ENCODE results near the gene DDX31.

Gene DDX31

DNA sequence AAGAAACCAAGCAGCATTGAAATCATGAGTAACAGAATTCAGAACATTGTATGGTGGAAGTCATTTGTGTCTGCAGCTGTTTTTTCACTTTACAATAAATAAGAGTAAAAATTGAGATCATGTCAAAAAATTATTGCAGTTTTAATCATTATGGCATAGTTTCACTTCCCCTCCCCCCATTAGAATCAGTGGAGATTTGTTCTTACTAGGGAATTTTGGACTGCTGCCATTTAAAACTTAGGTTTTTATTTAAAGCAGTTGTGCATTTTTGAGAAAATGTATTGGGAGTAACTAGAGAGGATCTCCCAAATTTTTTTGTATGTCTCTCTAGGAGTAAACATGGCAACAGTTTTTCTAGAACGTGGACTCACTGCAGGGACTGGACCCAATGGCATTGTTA is 20.9 kb upstream of the DDX31 start:
- no peak overlapping the region for H3K27ac ChIP-seq
- TF ChIP-seq, protein P1, sequence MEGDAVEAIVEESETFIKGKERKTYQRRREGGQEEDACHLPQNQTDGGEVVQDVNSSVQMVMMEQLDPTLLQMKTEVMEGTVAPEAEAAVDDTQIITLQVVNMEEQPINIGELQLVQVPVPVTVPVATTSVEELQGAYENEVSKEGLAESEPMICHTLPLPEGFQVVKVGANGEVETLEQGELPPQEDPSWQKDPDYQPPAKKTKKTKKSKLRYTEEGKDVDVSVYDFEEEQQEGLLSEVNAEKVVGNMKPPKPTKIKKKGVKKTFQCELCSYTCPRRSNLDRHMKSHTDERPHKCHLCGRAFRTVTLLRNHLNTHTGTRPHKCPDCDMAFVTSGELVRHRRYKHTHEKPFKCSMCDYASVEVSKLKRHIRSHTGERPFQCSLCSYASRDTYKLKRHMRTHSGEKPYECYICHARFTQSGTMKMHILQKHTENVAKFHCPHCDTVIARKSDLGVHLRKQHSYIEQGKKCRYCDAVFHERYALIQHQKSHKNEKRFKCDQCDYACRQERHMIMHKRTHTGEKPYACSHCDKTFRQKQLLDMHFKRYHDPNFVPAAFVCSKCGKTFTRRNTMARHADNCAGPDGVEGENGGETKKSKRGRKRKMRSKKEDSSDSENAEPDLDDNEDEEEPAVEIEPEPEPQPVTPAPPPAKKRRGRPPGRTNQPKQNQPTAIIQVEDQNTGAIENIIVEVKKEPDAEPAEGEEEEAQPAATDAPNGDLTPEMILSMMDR (conservative IDR thresholded peaks at IDR 0.05): no peak
- TF ChIP-seq ZFX (IDR thresholded peaks at IDR 0.05): no peak

DNA sequence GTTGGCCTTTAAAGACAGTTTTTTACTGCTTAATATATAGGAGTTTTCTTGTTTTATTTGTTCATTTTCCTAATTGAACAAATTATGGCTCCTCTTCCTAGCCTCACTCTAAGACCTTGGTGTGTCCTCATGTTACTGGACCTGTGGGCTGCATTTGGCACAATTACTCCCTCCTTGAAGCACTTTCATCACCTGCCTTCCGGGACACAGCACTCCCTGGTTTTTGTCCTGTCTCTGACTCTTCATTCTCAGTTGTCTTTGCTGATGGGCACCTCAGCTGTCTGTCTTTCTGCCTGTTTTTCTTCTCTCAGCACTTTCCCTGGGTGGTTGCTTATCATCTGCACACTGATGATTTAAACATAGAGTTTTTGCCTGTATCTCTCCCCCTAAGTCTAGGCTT is 14.1 kb upstream of the DDX31 start:
- H3K27ac ChIP-seq: no peak overlapping the region
- no peak for TF ChIP-seq ZFX (IDR thresholded peaks at IDR 0.05)
- TF ChIP-seq, protein P1 (conservative IDR thresholded peaks at IDR 0.05): no peak

DNA sequence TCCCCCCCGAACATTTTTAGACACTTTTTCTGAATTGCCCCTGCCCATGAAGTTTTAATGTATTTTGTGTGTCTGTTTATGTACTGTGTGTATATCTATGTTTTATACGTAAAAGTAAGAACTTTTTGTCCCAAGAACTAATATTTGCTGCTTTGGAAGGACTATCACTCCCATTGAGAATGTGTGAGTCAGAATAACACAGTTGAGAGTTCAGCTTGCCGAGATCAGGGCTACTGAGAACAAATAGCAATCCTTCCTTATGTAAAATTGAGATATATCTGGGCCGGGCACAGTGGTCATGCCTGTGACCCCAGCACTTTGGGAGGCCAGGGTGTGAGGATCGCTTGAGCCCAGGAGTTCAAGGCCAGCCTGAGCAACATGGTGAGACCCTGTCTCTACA is 11.8 kb upstream of the DDX31 start:
- TF ChIP-seq, protein P1 (conservative IDR thresholded peaks at IDR 0.05): no peak
- TF ChIP-seq ZFX (IDR thresholded peaks at IDR 0.05): no peak
- H3K27ac ChIP-seq: no peak overlapping the region

DNA sequence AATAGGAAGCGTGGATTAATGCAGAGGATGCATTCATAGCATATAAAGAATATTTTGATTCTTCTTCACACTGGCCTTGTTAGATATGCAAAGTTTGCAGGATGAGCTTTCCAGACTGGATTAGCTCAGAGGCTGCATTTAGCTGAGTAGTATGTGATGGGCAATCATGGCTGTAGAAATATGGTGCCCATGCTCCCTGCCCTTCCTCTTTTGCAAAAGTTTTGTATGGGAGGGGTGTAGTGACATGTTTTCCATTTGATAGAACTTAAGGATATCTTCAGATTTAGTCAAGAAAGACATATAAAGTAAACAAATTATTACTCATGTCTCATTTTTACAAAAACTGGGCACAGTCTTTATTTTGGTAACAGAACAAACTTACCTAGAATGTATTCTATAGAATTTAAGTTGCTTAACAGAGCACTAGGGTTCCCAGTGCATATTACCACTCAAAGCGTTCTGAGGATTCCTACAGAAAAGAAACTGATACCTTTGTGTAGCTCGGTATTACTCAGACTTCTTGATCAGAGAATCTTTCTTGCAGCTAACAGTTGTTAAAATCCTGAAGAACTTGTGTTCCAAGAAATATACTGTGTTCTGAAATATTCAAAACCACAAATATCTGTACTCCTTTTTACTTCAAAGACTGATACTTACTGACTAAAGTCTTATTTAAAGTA is 10.3 kb upstream of the DDX31 start:
- TF ChIP-seq ZFX (IDR thresholded peaks at IDR 0.05): no peak
- TF ChIP-seq, protein P1 (conservative IDR thresholded peaks at IDR 0.05): no peak
- H3K27ac ChIP-seq: no peak overlapping the region

DNA sequence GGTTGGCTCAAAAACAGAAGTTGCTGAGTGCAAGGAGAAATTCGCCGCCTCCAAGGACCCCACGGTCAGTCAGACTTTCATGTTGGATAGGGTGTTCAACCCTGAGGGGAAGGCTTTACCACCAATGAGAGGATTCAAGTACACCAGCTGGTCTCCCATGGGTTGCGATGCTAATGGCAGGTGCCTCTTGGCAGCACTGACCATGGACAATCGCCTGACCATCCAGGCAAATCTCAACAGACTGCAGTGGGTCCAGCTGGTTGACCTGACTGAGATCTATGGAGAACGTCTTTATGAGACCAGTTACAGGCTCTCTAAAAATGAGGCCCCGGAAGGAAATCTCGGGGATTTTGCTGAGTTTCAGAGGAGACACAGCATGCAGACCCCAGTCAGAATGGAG is 8.2 kb upstream of the DDX31 start:
- H3K27ac ChIP-seq: no peak overlapping the region
- TF ChIP-seq ZFX (IDR thresholded peaks at IDR 0.05): no peak
- TF ChIP-seq, protein P1 (conservative IDR thresholded peaks at IDR 0.05): no peak

DNA sequence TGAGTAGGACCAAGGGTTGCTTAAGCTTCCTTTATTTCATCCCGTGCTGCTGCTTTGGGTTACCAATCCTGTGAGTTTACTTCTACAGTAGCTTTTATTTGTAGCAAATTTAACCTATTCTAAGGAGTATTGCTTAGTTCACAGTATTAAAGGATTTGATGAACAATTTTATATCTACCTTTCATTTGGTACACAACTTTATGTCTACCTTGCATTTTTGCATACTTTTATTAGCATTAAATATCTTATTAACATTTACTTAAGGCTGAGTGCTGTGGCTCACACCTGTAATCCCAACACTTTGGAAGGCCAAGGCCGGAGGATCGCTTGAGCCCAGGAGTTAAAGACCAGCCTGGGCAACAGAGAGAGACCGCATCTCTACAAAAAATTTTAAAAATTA is 4.7 kb upstream of the DDX31 start:
- no peak overlapping the region for H3K27ac ChIP-seq
- no peak for TF ChIP-seq ZFX (IDR thresholded peaks at IDR 0.05)
- TF ChIP-seq, protein P1 (conservative IDR thresholded peaks at IDR 0.05): no peak

DNA sequence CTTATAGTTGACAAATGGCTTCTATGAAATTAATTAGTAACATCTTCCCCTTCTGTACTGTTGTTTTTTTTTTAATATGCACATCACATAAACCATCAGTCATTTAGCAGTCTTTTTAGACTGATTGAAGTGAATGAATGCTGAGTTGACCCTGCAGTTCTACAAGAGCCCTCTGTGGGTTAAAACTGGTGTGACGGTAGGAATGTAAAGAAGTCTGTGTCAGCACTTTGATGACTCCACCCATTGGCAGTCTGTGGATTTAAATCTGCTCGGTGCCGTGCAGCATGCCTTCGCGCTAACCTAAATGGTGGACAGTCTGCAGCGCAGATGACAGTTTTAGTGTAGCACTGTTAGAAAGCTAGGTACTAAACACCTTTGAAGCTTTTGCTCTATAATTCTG is 3.6 kb upstream of the DDX31 start:
- TF ChIP-seq, protein P1 (conservative IDR thresholded peaks at IDR 0.05): no peak; the same call in 1 of the 2 replicates
- TF ChIP-seq ZFX (IDR thresholded peaks at IDR 0.05): no peak
- no peak overlapping the region for H3K27ac ChIP-seq

All from C4-2B (cell line).